ENCODE measurements around the gene INSYN1. TPM values are rescaled to one million over a fixed set of nuclear protein-coding genes. Genes with fewer than 3 reads are reported as not detected.

The INSYN1 gene
- total and polyA plus RNA-seq, 4 donors = 0.86 to 5.6 (median 4.0) TPM

- ATAC-seq (ENCODE audit: insufficient read depth, low FRiP score) = no peak
- no peaks in the 10 kb centered on the region for H3K27me3 ChIP-seq (ENCODE audit: control insufficient read depth in 3 of 3, insufficient read depth in 3 of 3, low read length in 2 of 3)
- peaks cover 0 to 50% (median 2%) of the 10 kb centered on the region in 5 donors for H3K4me1 ChIP-seq (ENCODE audit: control insufficient read depth in 5 of 5, insufficient read depth in 5 of 5, low read length in 5 of 5)
- TF ChIP-seq CTCF (IDR thresholded peaks at IDR 0.05; ENCODE audit: control extremely low read depth, extremely low read depth) = no peak
- peak in 2 of 3 donors; percentile 42 to 73 for DNase-seq
- H3K36me3 ChIP-seq (ENCODE audit: control insufficient read depth in 4 of 4, insufficient read depth in 4 of 4, low read length in 4 of 4) = no peaks in the 10 kb centered on the region
- no peak overlapping the region for H3K4me3 ChIP-seq
- 63 to 80% methylated on average over 3 of the region's 3 CpGs for WGBS, 2 donors
- no peak overlapping the region for H3K27ac ChIP-seq (ENCODE audit: low read depth in 1 of 2, low read length in 1 of 2)
- H3K9ac ChIP-seq (ENCODE audit: insufficient read depth in 1 of 2, low read length in 2 of 2) = no peak overlapping the region
- H3K9me3 ChIP-seq (ENCODE audit: control insufficient read depth in 4 of 4, insufficient read depth in 3 of 4, low read length in 3 of 4) = no peaks in the 10 kb centered on the region
Observed at GRCh38 chr15:73782344-73782959, 29.3 kb upstream of the INSYN1 start.

- no peak overlapping the region for H3K27ac ChIP-seq (ENCODE audit: low read depth in 1 of 2, low read length in 1 of 2)
- no peak for ATAC-seq (ENCODE audit: insufficient read depth, low FRiP score)
- H3K4me1 ChIP-seq (ENCODE audit: control insufficient read depth in 5 of 5, insufficient read depth in 5 of 5, low read length in 5 of 5) = peaks cover 0 to 38% (median 2%) of the 10 kb centered on the region in 5 donors
- no peak for TF ChIP-seq CTCF (IDR thresholded peaks at IDR 0.05; ENCODE audit: control extremely low read depth, extremely low read depth)
- H3K36me3 ChIP-seq (ENCODE audit: control insufficient read depth in 4 of 4, insufficient read depth in 4 of 4, low read length in 4 of 4) = no peaks in the 10 kb centered on the region
- no peaks in the 10 kb centered on the region for H3K9me3 ChIP-seq (ENCODE audit: control insufficient read depth in 4 of 4, insufficient read depth in 3 of 4, low read length in 3 of 4)
- no peak overlapping the region for H3K4me3 ChIP-seq
- no peaks in the 10 kb centered on the region for H3K27me3 ChIP-seq (ENCODE audit: control insufficient read depth in 3 of 3, insufficient read depth in 3 of 3, low read length in 2 of 3)
- DNase-seq = no peak
- 62 to 70% methylated on average over 8 of the region's 8 CpGs for WGBS, 2 donors
- no peak overlapping the region for H3K9ac ChIP-seq (ENCODE audit: insufficient read depth in 1 of 2, low read length in 2 of 2)
Observed at GRCh38 chr15:73781038-73781925, 28.1 kb upstream of the INSYN1 start.

- Histone ChIP-seq H3K4me1 (ENCODE audit: control insufficient read depth in 5 of 5, insufficient read depth in 5 of 5, low read length in 5 of 5) (peaks cover 0 to 25% (median 4%) of the 10 kb centered on the region in 5 donors), H3K27me3 (ENCODE audit: control insufficient read depth in 3 of 3, insufficient read depth in 3 of 3, low read length in 2 of 3) (no peaks in the 10 kb centered on the region), H3K4me3 (no peak overlapping the region), H3K9me3 (ENCODE audit: control insufficient read depth in 4 of 4, insufficient read depth in 3 of 4, low read length in 3 of 4) (no peaks in the 10 kb centered on the region), H3K9ac (ENCODE audit: insufficient read depth in 1 of 2, low read length in 2 of 2) (no peak overlapping the region), H3K27ac (ENCODE audit: low read depth in 1 of 2, low read length in 1 of 2) (no peak overlapping the region), H3K36me3 (ENCODE audit: control insufficient read depth in 4 of 4, insufficient read depth in 4 of 4, low read length in 4 of 4) (no peaks in the 10 kb centered on the region)
- TF ChIP-seq CTCF (IDR thresholded peaks at IDR 0.05; ENCODE audit: control extremely low read depth, extremely low read depth) = no peak
- WGBS, 2 donors = 88 to 91% methylated on average over 3 of the region's 3 CpGs
- ATAC-seq (ENCODE audit: insufficient read depth, low FRiP score) (no peak), DNase-seq (no peak)
Observed at GRCh38 chr15:73779974-73780373, 26.8 kb upstream of the INSYN1 start.
